Bronchial epithelial cell (primary cell): ENCODE measurements around the gene GAL. TPM values are rescaled to one million over a fixed set of nuclear protein-coding genes. Genes with fewer than 3 reads are reported as not detected.

Experiments used
- DNase-seq: peaks from one replicate; pipeline ENCODE4 v3.0.0-alpha.2; 2010; ENCODE audit warnings: low read depth
- FAIRE-seq: peaks from 2 replicates; lab custom pipeline; 2011; peaks lifted over from hg19 to GRCh38; lab: Jason Lieb, UNC
- H3K27me3 ChIP-seq: 2 replicates; pipeline ENCODE4 v1.5.1; 2011; ENCODE audit warnings: low read length; ENCODE audit not compliant: control insufficient read depth, insufficient read depth
- H3K36me3 ChIP-seq: 2 replicates; pipeline ENCODE4 v1.5.1; 2011; ENCODE audit warnings: low read length; ENCODE audit not compliant: control insufficient read depth, insufficient read depth
- H3K4me3 ChIP-seq: 2 replicates; pipeline ENCODE4 v1.5.1; 2011; ENCODE audit warnings: mild to moderate bottlenecking, low read depth, low read length, control low read depth
- CTCF ChIP-seq: IDR thresholded peaks from 2 replicates; pipeline ENCODE4 v1.5.1; 2011; ENCODE audit warnings: mild to moderate bottlenecking, moderate library complexity, low read length, control low read depth, inconsistent platforms; ENCODE audit not compliant: insufficient read depth, severe bottlenecking
- total RNA-seq: library from RNA; depleted of rRNA; stranded (reverse); fragments of >200 nt; gene quantifications from 2 replicates; pipeline ENCODE4 v1.2.1, GENCODE V29; 2014

Gene GAL
- total RNA-seq, 1 donor from 2014 or later, result 0.53 TPM

- peaks cover 2% of the 10 kb centered on the region for H3K27me3 ChIP-seq
- H3K36me3 ChIP-seq, result no peaks in the 10 kb centered on the region
- H3K4me3 ChIP-seq, result no peak overlapping the region
- TF ChIP-seq CTCF, result no peak
- no peak for DNase-seq
- no peak for FAIRE-seq
Measured at GRCh38 chr11:68691402-68691784, 7.0 kb downstream of the GAL start.

GRCh38 chr11:68692115-68692514 is 7.8 kb downstream of the GAL start:
- no peak for FAIRE-seq
- H3K4me3 ChIP-seq, result no peak overlapping the region

GRCh38 chr11:68692871-68693483 is 8.6 kb downstream of the GAL start:
- no peak for TF ChIP-seq CTCF
- H3K4me3 ChIP-seq, result no peak overlapping the region
- H3K36me3 ChIP-seq, result no peaks in the 10 kb centered on the region
- DNase-seq, result no peak
- no peak for FAIRE-seq
- peaks cover 1% of the 10 kb centered on the region for H3K27me3 ChIP-seq

More at GRCh38 chr11:68692115-68692514, 7.8 kb downstream of the GAL start:
- no peaks in the 10 kb centered on the region for H3K36me3 ChIP-seq
- peaks cover 1% of the 10 kb centered on the region for H3K27me3 ChIP-seq
- no peak for DNase-seq
- TF ChIP-seq CTCF, result no peak

- TF ChIP-seq CTCF, result no peak
- H3K36me3 ChIP-seq, result no peaks in the 10 kb centered on the region
- H3K27me3 ChIP-seq, result peaks cover 1% of the 10 kb centered on the region
- no peak for FAIRE-seq
- DNase-seq, result no peak
- H3K4me3 ChIP-seq, result no peak overlapping the region
Measured at GRCh38 chr11:68693484-68693882, 9.1 kb downstream of the GAL start.

GRCh38 chr11:68694431-68695297 is 10.3 kb downstream of the GAL start:
- H3K27me3 ChIP-seq, result peaks cover 1% of the 10 kb centered on the region
- no peaks in the 10 kb centered on the region for H3K36me3 ChIP-seq
- no peak overlapping the region for H3K4me3 ChIP-seq
- TF ChIP-seq CTCF, result no peak
- no peak for DNase-seq
- FAIRE-seq, result no peak
